ENCODE measurements around the gene GAST.

Gene GAST

GRCh38 chr17:41750862-41751261 is 38.7 kb downstream of the GAST start:
- no peak for DNase-seq

GRCh38 chr17:41751288-41751687 is 39.2 kb downstream of the GAST start:
- DNase-seq, result no peak

GRCh38 chr17:41754066-41754465 is 41.9 kb downstream of the GAST start:
- DNase-seq, result no peak

- DNase-seq, result no peak
Measured at GRCh38 chr17:41758601-41759000, 46.5 kb downstream of the GAST start.

- no peak for DNase-seq
Measured at GRCh38 chr17:41760878-41761277, 48.7 kb downstream of the GAST start.

GRCh38 chr17:41762391-41762790 is 50.3 kb downstream of the GAST start:
- DNase-seq, result no peak

GRCh38 chr17:41762841-41763240 is 50.7 kb downstream of the GAST start:
- DNase-seq, result no peak

GRCh38 chr17:41763327-41763726 is 51.2 kb downstream of the GAST start:
- no peak for DNase-seq

Data from MV-4-11 (cell line).